Activated CD4-positive, alpha-beta T cell treated with anti-CD3 and anti-CD28 coated beads, Interleukin-2, amount 10 ng/mL, durations not matched to agents 7 days and 5 days (primary cell): Measurements from ENCODE around the gene DNAI1. TPM values are rescaled to one million over a fixed set of nuclear protein-coding genes. Genes with fewer than 3 reads are reported as not detected.
A peak's percentile ranks its signal among the peaks of the same experiment; 100 is the strongest.

Experiments used
- CTCF ChIA-PET: fragments of 350-600 bp; sonication (Branson Sonifier 250); formaldehyde crosslinking; loops from one replicate; lab custom pipeline; 2021; ENCODE audit warnings: antibody characterized with exemption; lab: Charles Lee
- POLR2A ChIA-PET: fragments of 350-600 bp; sonication (Branson Sonifier 250); formaldehyde crosslinking; loops from one replicate; lab custom pipeline; 2021; ENCODE audit warnings: antibody characterized with exemption; lab: Charles Lee
- DNase-seq: peaks from one replicate; pipeline ENCODE4 v3.0.0-alpha.2; 2020
- H3K27ac Mint-ChIP-seq: one replicate; pipeline ENCODE4 v1.8.0; 2021; ENCODE audit warnings: mild to moderate bottlenecking, moderate library complexity, mixed read lengths
- H3K27me3 Mint-ChIP-seq: one replicate; pipeline ENCODE4 v1.8.0; 2021; ENCODE audit warnings: mixed read lengths
- H3K36me3 Mint-ChIP-seq: one replicate; pipeline ENCODE4 v1.8.0; 2021; ENCODE audit warnings: low read depth, mixed read lengths
- H3K4me1 Mint-ChIP-seq: one replicate; pipeline ENCODE4 v1.8.0; 2021; ENCODE audit warnings: mixed read lengths
- H3K4me3 Mint-ChIP-seq: one replicate; pipeline ENCODE4 v1.8.0; 2021; ENCODE audit warnings: mild to moderate bottlenecking, moderate library complexity, mixed read lengths
- H3K9me3 Mint-ChIP-seq: one replicate; pipeline ENCODE4 v1.8.0; 2021; ENCODE audit warnings: mixed read lengths
- total RNA-seq, 2 experiments: library from RNA; stranded (reverse); gene quantifications; one replicate each; pipeline ENCODE4 v1.2.3, GENCODE V29; 2021

DNAI1 gene
- total RNA-seq, 2 experiments from 2014 or later = not detected

GRCh38 chr9:34541540-34541939, 82.9 kb downstream of the DNAI1 start:
- no peak overlapping the region for H3K27ac Mint-ChIP-seq
- ChIA-PET POLR2A (no interaction called here), CTCF (no interaction called here)
- H3K4me3 Mint-ChIP-seq = no peak overlapping the region
- H3K4me1 Mint-ChIP-seq = no peaks in the 10 kb centered on the region
- peaks cover 17% of the 10 kb centered on the region for H3K27me3 Mint-ChIP-seq
- H3K9me3 Mint-ChIP-seq = no peaks in the 10 kb centered on the region
- H3K36me3 Mint-ChIP-seq = no peaks in the 10 kb centered on the region
- DNase-seq = no peak

- Mint-ChIP-seq H3K27ac (no peak overlapping the region), H3K4me3 (no peak overlapping the region), H3K4me1 (no peaks in the 10 kb centered on the region), H3K36me3 (no peaks in the 10 kb centered on the region), H3K27me3 (peaks cover 18% of the 10 kb centered on the region), H3K9me3 (no peaks in the 10 kb centered on the region)
- ChIA-PET POLR2A (no interaction called here), CTCF (interaction anchor here (1.3 kb wide), 1 partner anchor 19 kb away, joined by 4 read pairs; no protein-coding TSS in a partner anchor)
- DNase-seq = no peak
These were observed 85.4 kb downstream of the DNAI1 start for GRCh38 chr9:34544035-34544434.

GRCh38 chr9:34545497-34545896, 86.9 kb downstream of the DNAI1 start:
- ChIA-PET CTCF (no interaction called here), POLR2A (no interaction called here)
- DNase-seq = no peak
- Mint-ChIP-seq H3K4me1 (no peaks in the 10 kb centered on the region), H3K27me3 (peaks cover 18% of the 10 kb centered on the region), H3K9me3 (no peaks in the 10 kb centered on the region), H3K27ac (no peak overlapping the region), H3K36me3 (no peaks in the 10 kb centered on the region), H3K4me3 (no peak overlapping the region)

- Mint-ChIP-seq H3K4me3 (no peak overlapping the region), H3K27me3 (peaks cover 18% of the 10 kb centered on the region), H3K36me3 (no peaks in the 10 kb centered on the region), H3K9me3 (no peaks in the 10 kb centered on the region), H3K27ac (no peak overlapping the region), H3K4me1 (no peaks in the 10 kb centered on the region)
- ChIA-PET POLR2A (no interaction called here), CTCF (interaction anchor here (1.1 kb wide), 1 partner anchor 13 kb away, joined by 3 read pairs; no protein-coding TSS in a partner anchor)
- DNase-seq = no peak
These were observed 87.7 kb downstream of the DNAI1 start for GRCh38 chr9:34546102-34546833.

GRCh38 chr9:34546834-34547827, 88.5 kb downstream of the DNAI1 start:
- H3K4me3 Mint-ChIP-seq = no peak overlapping the region
- H3K4me1 Mint-ChIP-seq = no peaks in the 10 kb centered on the region
- ChIA-PET POLR2A (no interaction called here), CTCF (interaction anchor here (0.9 to 1.3 kb wide), 6 partner anchors 9 to 87 kb away, joined by 3 to 6 read pairs (median 3); no protein-coding TSS in a partner anchor)
- peak; percentile 57 for DNase-seq
- peaks cover 18% of the 10 kb centered on the region for H3K27me3 Mint-ChIP-seq
- no peaks in the 10 kb centered on the region for H3K36me3 Mint-ChIP-seq
- no peaks in the 10 kb centered on the region for H3K9me3 Mint-ChIP-seq
- no peak overlapping the region for H3K27ac Mint-ChIP-seq

GRCh38 chr9:34547960-34548611, 89.5 kb downstream of the DNAI1 start:
- Mint-ChIP-seq H3K27ac (no peak overlapping the region), H3K27me3 (peaks cover 18% of the 10 kb centered on the region), H3K4me1 (no peaks in the 10 kb centered on the region), H3K36me3 (no peaks in the 10 kb centered on the region), H3K4me3 (no peak overlapping the region), H3K9me3 (no peaks in the 10 kb centered on the region)
- peak; percentile 25 for DNase-seq
- ChIA-PET POLR2A (no interaction called here), CTCF (interaction anchor here (0.5 to 1.3 kb wide), 6 partner anchors 8 to 256 kb away, joined by 3 to 6 read pairs (median 4); no protein-coding TSS in a partner anchor)

GRCh38 chr9:34549407-34549732, 90.8 kb downstream of the DNAI1 start:
- H3K27ac Mint-ChIP-seq = no peak overlapping the region
- H3K9me3 Mint-ChIP-seq = no peaks in the 10 kb centered on the region
- ChIA-PET POLR2A (no interaction called here), CTCF (interaction anchor here (0.7 kb wide), 1 partner anchor 21 kb away, joined by 3 read pairs; no protein-coding TSS in a partner anchor)
- peaks cover 14% of the 10 kb centered on the region for H3K27me3 Mint-ChIP-seq
- no peak for DNase-seq
- no peaks in the 10 kb centered on the region for H3K36me3 Mint-ChIP-seq
- H3K4me3 Mint-ChIP-seq = no peak overlapping the region
- no peaks in the 10 kb centered on the region for H3K4me1 Mint-ChIP-seq

- ChIA-PET POLR2A (no interaction called here), CTCF (interaction anchor here (1.1 kb wide), 1 partner anchor 49 kb away, joined by 3 read pairs; no protein-coding TSS in a partner anchor)
- no peaks in the 10 kb centered on the region for H3K36me3 Mint-ChIP-seq
- no peak overlapping the region for H3K4me3 Mint-ChIP-seq
- H3K27me3 Mint-ChIP-seq = peaks cover 9% of the 10 kb centered on the region
- no peaks in the 10 kb centered on the region for H3K4me1 Mint-ChIP-seq
- H3K27ac Mint-ChIP-seq = no peak overlapping the region
- DNase-seq = no peak
- no peaks in the 10 kb centered on the region for H3K9me3 Mint-ChIP-seq
These were observed 91.5 kb downstream of the DNAI1 start for GRCh38 chr9:34550016-34550680.

- H3K4me1 Mint-ChIP-seq = no peaks in the 10 kb centered on the region
- no peak for DNase-seq
- H3K27me3 Mint-ChIP-seq = peaks cover 3% of the 10 kb centered on the region
- no peak overlapping the region for H3K27ac Mint-ChIP-seq
- no peaks in the 10 kb centered on the region for H3K36me3 Mint-ChIP-seq
- CTCF ChIA-PET = interaction anchor here (0.6 to 1.1 kb wide), 2 partner anchors 48 to 53 kb away, joined by 3 read pairs; no protein-coding TSS in a partner anchor
- no peak overlapping the region for H3K4me3 Mint-ChIP-seq
- POLR2A ChIA-PET = no interaction called here
- H3K9me3 Mint-ChIP-seq = no peaks in the 10 kb centered on the region
These were observed 92.2 kb downstream of the DNAI1 start for GRCh38 chr9:34550681-34551270.

GRCh38 chr9:34551751-34552605, 93.4 kb downstream of the DNAI1 start:
- peaks cover 3% of the 10 kb centered on the region for H3K27me3 Mint-ChIP-seq
- no peaks in the 10 kb centered on the region for H3K36me3 Mint-ChIP-seq
- H3K27ac Mint-ChIP-seq = no peak overlapping the region
- ChIA-PET CTCF (interaction anchor here (0.6 to 1.2 kb wide), 3 partner anchors 15 to 52 kb away, joined by 3 read pairs; no protein-coding TSS in a partner anchor), POLR2A (no interaction called here)
- no peaks in the 10 kb centered on the region for H3K4me1 Mint-ChIP-seq
- H3K9me3 Mint-ChIP-seq = no peaks in the 10 kb centered on the region
- H3K4me3 Mint-ChIP-seq = no peak overlapping the region
- no peak for DNase-seq

GRCh38 chr9:34552606-34552981, 94.0 kb downstream of the DNAI1 start:
- H3K9me3 Mint-ChIP-seq = no peaks in the 10 kb centered on the region
- ChIA-PET CTCF (interaction anchor here (1.2 kb wide), 1 partner anchor 14 kb away, joined by 3 read pairs; no protein-coding TSS in a partner anchor), POLR2A (no interaction called here)
- H3K36me3 Mint-ChIP-seq = no peaks in the 10 kb centered on the region
- H3K27ac Mint-ChIP-seq = no peak overlapping the region
- no peaks in the 10 kb centered on the region for H3K4me1 Mint-ChIP-seq
- DNase-seq = no peak
- no peak overlapping the region for H3K4me3 Mint-ChIP-seq
- peaks cover 3% of the 10 kb centered on the region for H3K27me3 Mint-ChIP-seq
